Endothelial cell (in vitro differentiated cells): ENCODE results near the gene ZNF689. TPM values are rescaled to one million over a fixed set of nuclear protein-coding genes. Genes with fewer than 3 reads are reported as not detected.

Source experiments
- DNase-seq: peaks from one replicate; pipeline ENCODE4 v3.0.0; 2021; ENCODE audit warnings: low spot score
- H3K27ac Mint-ChIP-seq: one replicate; pipeline ENCODE4 v1.8.0; 2021; ENCODE audit warnings: mixed read lengths, inconsistent platforms; ENCODE audit not compliant: unreplicated experiment
- H3K27me3 Mint-ChIP-seq: one replicate; pipeline ENCODE4 v1.8.0; 2021; ENCODE audit warnings: mild to moderate bottlenecking, moderate library complexity, mixed read lengths, inconsistent platforms; ENCODE audit not compliant: unreplicated experiment
- H3K36me3 Mint-ChIP-seq: one replicate; pipeline ENCODE4 v1.8.0; 2021; ENCODE audit warnings: mild to moderate bottlenecking, low read depth, mixed read lengths, inconsistent platforms; ENCODE audit not compliant: unreplicated experiment
- H3K4me1 Mint-ChIP-seq: one replicate; pipeline ENCODE4 v1.8.0; 2021; ENCODE audit warnings: mild to moderate bottlenecking, mixed read lengths, inconsistent platforms; ENCODE audit not compliant: unreplicated experiment
- H3K4me3 Mint-ChIP-seq: one replicate; pipeline ENCODE4 v1.8.0; 2021; ENCODE audit warnings: mild to moderate bottlenecking, mixed read lengths, inconsistent platforms; ENCODE audit not compliant: unreplicated experiment
- H3K9me3 Mint-ChIP-seq: one replicate; pipeline ENCODE4 v1.8.0; 2021; ENCODE audit warnings: mixed read lengths, inconsistent platforms; ENCODE audit not compliant: unreplicated experiment
- total RNA-seq: library from RNA; stranded (reverse); fragmentation: NEBNext Ultra II Directional; extraction: Animal tissue kit (Norgen Biotek cat#: 25700); gene quantifications from one replicate; pipeline ENCODE4 v1.2.1, GENCODE V29; 2021; ENCODE audit not compliant: unreplicated experiment
- TF ChIP-seq, protein P1 (sequence below): fragments of 200-600 bp; sonication (generic); IDR thresholded peaks from one replicate; pipeline ENCODE4 v1.5.0; 2021; ENCODE audit warnings: antibody characterized with exemption; ENCODE audit not compliant: unreplicated experiment

The ZNF689 gene
- total RNA-seq, 1 donor from 2014 or later: 12.0 TPM

DNA sequence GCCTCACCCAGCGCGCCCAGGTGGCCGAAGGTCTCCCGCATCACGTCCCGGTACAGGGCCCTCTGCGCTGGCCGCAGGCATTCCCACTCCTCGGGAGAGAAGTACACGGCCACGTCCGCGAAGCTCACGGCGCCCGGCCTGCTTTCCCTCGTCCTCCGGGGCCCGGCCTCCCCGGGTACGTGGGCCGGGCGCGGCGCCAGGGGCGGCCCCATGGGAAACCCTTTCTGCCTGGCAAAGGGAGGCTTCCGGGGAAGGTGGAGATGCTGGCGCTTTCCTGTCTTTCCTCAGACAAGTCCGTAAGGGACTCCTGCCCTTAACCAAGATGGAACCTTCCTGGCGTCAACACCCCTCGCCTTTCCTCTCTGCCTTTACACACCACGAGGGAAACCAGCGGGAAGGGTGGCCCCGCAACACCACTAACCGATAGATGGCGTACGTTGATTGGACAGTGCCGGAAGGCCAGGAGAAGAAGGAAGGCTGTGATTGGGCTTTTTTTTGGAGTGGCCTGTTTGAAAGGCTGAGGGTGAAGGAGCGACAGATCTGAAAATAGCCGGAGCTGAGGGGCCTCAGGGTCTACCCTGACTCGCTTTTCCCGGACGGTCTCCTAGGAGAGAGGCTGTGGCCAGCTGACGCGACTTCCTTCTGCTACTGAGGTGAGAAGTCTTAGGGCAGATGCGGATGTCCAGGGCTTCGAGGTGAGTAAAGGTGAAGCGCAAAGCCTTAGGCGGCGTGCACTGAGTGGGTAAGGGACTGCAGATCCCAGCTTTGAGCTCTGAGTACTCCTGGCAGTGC lies 24.6 kb downstream of the ZNF689 start, which contains the start of gene ZNF785:
TSS of gene ZNF785 (minus strand) at position 298 of the 792 bp plus-strand sequence. CDS start at position 212, 86 bp downstream.
- H3K36me3 Mint-ChIP-seq: peaks cover 15% of the 10 kb centered on the region
- no peaks in the 10 kb centered on the region for H3K9me3 Mint-ChIP-seq
- H3K27ac Mint-ChIP-seq: peak within 1 kb of the TSS; percentile 95
- H3K4me1 Mint-ChIP-seq: peaks cover 24% of the 10 kb centered on the region
- DNase-seq: peak; percentile 88
- peak within 1 kb of the TSS; percentile 95 for H3K4me3 Mint-ChIP-seq
- H3K27me3 Mint-ChIP-seq: peaks cover 3% of the 10 kb centered on the region
- TF ChIP-seq, protein P1, sequence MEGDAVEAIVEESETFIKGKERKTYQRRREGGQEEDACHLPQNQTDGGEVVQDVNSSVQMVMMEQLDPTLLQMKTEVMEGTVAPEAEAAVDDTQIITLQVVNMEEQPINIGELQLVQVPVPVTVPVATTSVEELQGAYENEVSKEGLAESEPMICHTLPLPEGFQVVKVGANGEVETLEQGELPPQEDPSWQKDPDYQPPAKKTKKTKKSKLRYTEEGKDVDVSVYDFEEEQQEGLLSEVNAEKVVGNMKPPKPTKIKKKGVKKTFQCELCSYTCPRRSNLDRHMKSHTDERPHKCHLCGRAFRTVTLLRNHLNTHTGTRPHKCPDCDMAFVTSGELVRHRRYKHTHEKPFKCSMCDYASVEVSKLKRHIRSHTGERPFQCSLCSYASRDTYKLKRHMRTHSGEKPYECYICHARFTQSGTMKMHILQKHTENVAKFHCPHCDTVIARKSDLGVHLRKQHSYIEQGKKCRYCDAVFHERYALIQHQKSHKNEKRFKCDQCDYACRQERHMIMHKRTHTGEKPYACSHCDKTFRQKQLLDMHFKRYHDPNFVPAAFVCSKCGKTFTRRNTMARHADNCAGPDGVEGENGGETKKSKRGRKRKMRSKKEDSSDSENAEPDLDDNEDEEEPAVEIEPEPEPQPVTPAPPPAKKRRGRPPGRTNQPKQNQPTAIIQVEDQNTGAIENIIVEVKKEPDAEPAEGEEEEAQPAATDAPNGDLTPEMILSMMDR: peak; percentile 28

DNA sequence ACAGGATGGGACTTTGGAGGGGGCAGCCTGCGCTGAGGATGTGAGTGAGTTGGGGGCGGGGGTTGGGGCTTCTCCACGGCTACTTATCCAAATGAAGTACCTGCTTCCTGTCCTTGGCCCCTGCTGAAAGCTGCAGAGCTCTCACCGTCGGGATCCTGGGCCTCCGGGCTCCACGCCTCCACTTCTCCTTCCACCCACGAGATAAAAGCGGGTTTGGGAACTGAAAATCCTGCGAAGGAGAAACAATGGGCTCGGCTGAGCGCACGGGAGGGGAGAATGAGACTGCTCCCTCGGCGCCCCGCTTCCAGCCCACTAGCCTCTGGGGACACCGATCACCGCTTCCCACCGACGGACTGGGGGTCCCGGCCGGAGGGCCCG lies 25.2 kb downstream of the ZNF689 start:
- Mint-ChIP-seq H3K27ac (peak overlapping the region; percentile 95), H3K27me3 (peaks cover 3% of the 10 kb centered on the region), H3K4me3 (peak overlapping the region; percentile 95), H3K36me3 (peaks cover 15% of the 10 kb centered on the region), H3K4me1 (peaks cover 24% of the 10 kb centered on the region), H3K9me3 (no peaks in the 10 kb centered on the region)
- TF ChIP-seq, protein P1: no peak
- peak; percentile 30 for DNase-seq

DNA sequence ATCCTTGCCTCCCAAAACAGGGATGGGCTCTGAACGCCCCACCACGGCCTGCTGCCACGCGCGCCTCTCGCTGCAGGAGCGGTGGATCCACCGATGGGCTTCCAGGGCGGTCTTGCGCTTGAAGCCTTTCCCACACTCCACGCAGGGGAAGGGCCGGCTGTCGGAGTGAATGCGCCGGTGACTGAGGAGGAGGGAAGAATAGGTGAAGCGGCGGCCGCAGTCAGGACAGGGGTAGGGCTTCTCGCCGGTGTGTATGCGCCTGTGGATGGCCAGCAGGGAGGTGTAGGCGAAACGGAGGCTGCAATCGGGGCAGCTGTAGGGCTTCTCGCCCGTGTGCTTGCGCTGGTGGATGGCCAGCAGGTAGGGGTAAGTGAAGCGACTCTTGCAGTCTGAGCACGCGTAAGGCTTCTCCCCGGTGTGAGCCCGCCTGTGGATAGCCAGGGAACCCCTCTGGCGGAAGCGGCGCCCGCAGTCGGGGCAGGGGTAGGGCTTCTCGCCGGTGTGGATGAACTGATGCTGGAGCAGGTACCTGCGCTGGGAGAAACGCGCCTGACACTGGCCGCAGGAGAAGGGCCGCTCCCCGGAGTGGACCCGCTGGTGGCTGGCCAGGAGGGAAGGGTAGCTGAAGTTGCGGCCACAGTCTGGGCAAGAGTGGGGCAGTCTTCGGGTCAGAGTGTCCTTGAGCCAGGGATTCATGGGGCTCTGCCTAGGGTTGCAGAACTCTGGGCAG lies 27.4 kb downstream of the ZNF689 start:
- TF ChIP-seq, protein P1: no peak
- H3K4me1 Mint-ChIP-seq: peaks cover 24% of the 10 kb centered on the region
- no peak for DNase-seq
- peaks cover 3% of the 10 kb centered on the region for H3K27me3 Mint-ChIP-seq
- H3K4me3 Mint-ChIP-seq: peak overlapping the region; percentile 60
- peak overlapping the region; percentile 21 for H3K27ac Mint-ChIP-seq
- H3K36me3 Mint-ChIP-seq: peaks cover 18% of the 10 kb centered on the region
- no peaks in the 10 kb centered on the region for H3K9me3 Mint-ChIP-seq

DNA sequence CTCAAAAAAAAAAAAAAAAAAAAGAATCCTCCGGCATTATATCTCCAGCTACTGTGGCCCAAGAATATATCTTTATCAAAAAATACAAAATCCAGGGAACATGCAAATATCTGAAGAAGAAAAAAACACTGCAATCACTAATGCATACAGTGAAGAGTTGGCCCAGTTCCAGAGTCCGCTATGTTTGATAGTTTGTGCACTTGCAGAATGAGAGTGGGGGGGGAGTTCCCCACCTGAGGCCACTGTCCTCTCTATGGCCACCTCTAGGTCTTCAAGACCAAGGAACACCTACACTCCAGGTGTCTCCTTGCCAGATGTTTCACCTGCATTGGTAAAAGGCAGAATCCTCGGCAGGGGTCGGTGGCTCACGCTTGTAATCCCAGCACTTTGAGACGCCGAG lies 28.7 kb downstream of the ZNF689 start:
- H3K4me3 Mint-ChIP-seq: no peak overlapping the region

More for the DNA sequence above, 28.7 kb downstream of the ZNF689 start:
- Mint-ChIP-seq H3K36me3 (peaks cover 18% of the 10 kb centered on the region), H3K4me1 (peaks cover 18% of the 10 kb centered on the region), H3K27ac (no peak overlapping the region), H3K9me3 (no peaks in the 10 kb centered on the region), H3K27me3 (peaks cover 3% of the 10 kb centered on the region)
- no peak for DNase-seq
- TF ChIP-seq, protein P1: no peak
